Stimulated activated CD4-positive, alpha-beta T cell treated with anti-CD3 and anti-CD28 coated beads, TNF-alpha, amount 100 ng/mL, for 4 hours (primary cell): ENCODE measurements around the gene SPAG6.

Source experiments
- DNase-seq, 3 experiments: peaks; one replicate each; pipeline ENCODE4 v3.0.0-alpha.2; 2020; ENCODE audit warnings: low read depth in 3 of 3

The SPAG6 gene

DNA sequence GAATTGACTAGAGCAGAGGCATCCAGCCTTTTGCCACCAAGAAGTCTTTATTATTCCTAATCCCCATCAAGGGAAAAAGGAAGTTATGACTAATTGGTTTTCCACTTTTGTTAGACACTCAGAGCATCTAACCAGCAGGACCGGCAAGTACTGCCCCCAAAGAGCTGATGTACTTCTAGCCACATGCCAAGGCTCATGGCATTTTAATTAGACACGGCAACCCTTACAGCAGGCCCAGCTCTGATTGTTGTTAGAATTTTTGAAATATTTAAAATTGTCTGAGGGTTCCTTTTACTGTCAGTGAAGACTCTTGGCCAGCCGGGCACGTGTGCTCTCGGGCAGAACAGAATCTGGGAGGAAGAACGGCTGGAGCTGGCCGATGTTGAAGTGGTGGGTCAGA is 114.8 kb downstream of the SPAG6 start:
- DNase-seq: no peak

DNA sequence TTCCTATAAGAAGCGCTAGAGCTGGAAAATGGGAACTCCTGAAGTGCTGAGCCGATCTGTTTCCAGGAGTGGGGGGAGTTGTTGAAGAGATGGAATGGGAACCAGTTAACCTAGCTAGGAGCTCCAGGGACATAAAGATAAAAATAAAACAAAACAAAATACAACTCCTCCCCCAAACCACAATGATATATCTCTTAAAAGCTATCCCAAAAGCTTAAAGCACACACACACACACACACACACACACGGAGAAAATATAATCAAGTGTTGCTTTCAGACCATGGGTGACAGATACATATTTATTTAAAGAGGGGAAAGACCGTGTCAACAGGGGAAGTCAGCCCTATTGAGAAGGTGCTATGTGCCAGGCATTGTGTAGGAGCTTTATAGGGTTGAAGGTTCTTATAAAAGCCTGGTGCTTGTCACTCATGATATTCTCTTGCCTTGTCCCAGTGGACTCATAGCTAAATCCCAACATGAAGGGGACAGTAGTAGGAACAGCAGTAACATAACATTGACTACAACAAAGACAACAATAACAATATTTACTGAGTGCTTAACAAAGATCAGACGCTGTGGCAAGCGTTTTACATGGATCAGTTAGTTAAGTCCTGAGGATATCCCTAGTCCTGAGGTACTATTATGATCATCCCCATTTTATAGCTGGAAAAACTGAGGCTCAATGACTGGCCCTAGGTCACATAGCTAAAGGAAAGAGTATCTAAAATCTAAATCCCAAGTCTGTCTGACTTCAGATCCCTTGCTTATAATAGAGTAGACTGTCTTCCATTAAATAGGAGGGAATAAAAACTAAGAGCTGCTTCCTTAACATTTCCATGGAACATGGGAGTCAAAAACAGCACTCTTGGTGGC is 115.5 kb downstream of the SPAG6 start:
- DNase-seq: no peak

DNA sequence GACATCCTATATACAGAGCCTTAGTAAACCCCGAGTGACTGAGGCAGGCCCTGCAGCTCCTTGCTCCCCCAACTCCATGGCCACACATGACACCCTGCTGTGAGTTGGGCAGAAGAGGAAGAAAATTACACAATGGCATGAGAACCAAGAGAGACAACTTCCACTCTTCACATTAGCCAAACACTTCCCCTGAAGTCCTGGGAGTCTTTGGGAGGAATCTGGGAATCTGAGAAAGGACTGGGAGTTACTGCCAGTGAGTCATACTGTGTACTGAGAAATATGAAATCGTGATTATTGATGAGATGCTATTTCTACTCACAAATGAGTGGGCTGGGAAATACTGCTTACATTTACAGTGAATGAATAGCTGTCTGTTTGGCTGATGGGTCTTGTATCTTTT is 116.6 kb downstream of the SPAG6 start:
- DNase-seq: no peak

DNA sequence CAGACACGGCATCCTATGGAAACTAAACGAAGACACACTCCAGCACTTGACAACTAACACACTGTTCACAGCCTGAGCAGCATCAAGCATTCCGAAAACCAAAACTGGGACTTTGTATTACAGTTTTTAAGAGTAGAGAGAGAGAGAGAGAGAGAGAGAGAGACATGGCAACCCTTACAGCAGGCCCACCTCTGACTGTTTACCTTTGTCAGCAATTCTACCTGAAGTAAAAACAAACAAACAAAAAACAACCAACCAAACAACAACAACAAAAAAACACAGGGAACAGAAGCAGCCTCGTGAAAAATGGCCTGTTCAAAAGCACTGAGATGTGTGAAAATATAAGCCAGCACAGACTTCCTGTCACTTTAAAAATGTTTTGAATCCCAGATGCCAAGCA is 118.0 kb downstream of the SPAG6 start:
- no peak for DNase-seq

DNA sequence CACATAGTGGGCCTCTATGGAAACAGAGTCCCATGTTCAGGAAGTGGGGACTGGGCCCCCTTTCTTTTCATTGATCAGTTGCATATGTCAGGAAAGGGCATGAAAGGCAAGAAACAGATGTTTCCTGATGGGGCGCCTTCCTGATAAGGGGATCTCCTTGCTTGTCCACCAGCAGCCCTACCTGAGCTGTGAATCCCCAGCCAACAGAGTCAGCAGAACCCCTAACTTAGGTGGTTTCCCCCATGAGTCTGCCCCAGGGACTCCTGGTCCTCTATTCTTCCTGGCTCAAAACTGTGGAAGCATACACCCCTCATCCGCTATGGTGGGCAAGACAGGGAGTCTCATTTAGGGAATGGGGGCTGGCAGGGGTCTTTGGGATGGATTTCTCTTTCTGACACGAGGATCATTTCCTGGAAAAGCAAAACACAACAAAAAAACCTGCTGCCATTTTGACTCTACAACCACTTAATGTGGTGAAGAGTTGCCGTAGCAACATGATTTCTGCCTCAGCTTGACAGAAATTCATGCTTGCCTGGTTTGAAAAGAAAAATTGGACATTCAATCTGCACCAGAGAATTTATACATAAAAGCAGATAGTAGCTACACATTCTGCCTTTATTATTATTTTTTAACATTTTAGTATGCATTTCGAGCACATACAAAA is 119.8 kb downstream of the SPAG6 start:
- DNase-seq: no peak

DNA sequence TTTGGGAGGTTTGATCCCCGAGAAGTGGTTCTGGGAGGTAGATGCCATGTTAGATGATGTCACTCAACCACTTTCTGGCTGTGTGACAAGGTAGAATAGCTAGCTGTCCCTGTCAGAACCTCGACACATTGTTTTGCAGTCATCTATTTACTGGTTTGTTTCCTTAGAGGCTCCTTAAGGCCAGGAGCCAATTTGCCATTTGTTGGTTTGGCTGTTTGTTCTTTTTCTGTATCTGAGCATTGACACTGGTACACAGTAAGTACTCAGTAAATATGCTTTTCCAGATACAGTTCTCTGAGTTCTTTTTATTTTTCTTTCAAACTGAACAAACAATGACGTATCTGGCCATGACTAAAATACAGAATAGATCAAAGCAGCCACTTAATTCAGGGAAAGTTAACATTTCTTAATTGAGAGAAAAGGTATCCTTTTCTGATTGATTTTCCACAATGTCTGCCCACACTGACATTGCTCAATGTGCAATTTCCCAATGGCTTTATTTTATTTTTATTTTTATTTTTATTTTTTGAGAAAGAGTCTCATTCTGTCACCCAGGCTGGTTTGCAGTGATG is 121.6 kb downstream of the SPAG6 start:
- no peak for DNase-seq
